ENCODE data around the gene CBX8. TPM values are rescaled to one million over a fixed set of nuclear protein-coding genes. Genes with fewer than 3 reads are reported as not detected.
A peak's percentile ranks its signal among the peaks of the same experiment; 100 is the strongest.

Gene CBX8
- total RNA-seq, 4 donors from 2014 or later = 1.9 to 4.7 (median 4.2) TPM

- intact Hi-C loops (cut with DNase I; ENCODE audit: low total_unique reads) = no loop called here
- TF ChIP-seq CTCF (IDR thresholded peaks at IDR 0.05) (no peak), POLR2A (IDR thresholded peaks at IDR 0.05) (no peak)
- DNase-seq (ENCODE audit: low spot score in 2 of 2) = no peak
- 38 to 59% methylated on average over 3 of the region's 3 CpGs for WGBS, 2 donors
- H3K4me3 ChIP-seq (ENCODE audit: low read depth, poor library complexity, severe bottlenecking) = no peak overlapping the region
Observed at GRCh38 chr17:79793924-79794304, 3.0 kb downstream of the CBX8 start.

- DNase-seq (ENCODE audit: low spot score in 2 of 2) = peak in 1 of 2 donors; percentile 25
- intact Hi-C loops (cut with DNase I; ENCODE audit: low total_unique reads) = no loop called here
- no peak for TF ChIP-seq CTCF (IDR thresholded peaks at IDR 0.05)
- TF ChIP-seq POLR2A (IDR thresholded peaks at IDR 0.05) = no peak
Observed at GRCh38 chr17:79792984-79793923, 3.6 kb downstream of the CBX8 start.

GRCh38 chr17:79792341-79792871 lies 4.5 kb downstream of the CBX8 start:
- DNase-seq (ENCODE audit: low spot score in 2 of 2) = no peak
- 10 to 14% methylated on average over 22 of the region's 22 CpGs for WGBS, 2 donors
- no peak overlapping the region for H3K4me3 ChIP-seq (ENCODE audit: low read depth, poor library complexity, severe bottlenecking)
- intact Hi-C loops (cut with DNase I; ENCODE audit: low total_unique reads) = no loop called here
- TF ChIP-seq POLR2A (IDR thresholded peaks at IDR 0.05) (no peak), CTCF (IDR thresholded peaks at IDR 0.05) (no peak)

More at GRCh38 chr17:79792984-79793923, 3.6 kb downstream of the CBX8 start:
- no peak overlapping the region for H3K4me3 ChIP-seq (ENCODE audit: low read depth, poor library complexity, severe bottlenecking)
- 24 to 39% methylated on average over 56 to 63 of the region's 63 CpGs for WGBS, 2 donors

GRCh38 chr17:79791735-79792161 lies 5.1 kb downstream of the CBX8 start:
- intact Hi-C loops (cut with DNase I; ENCODE audit: low total_unique reads) = no loop called here
- 3 to 4% methylated on average over 20 to 26 of the region's 26 CpGs for WGBS, 2 donors
- no peak for TF ChIP-seq CTCF (IDR thresholded peaks at IDR 0.05)
- TF ChIP-seq POLR2A (IDR thresholded peaks at IDR 0.05) = no peak
- no peak overlapping the region for H3K4me3 ChIP-seq (ENCODE audit: low read depth, poor library complexity, severe bottlenecking)
- no peak for DNase-seq (ENCODE audit: low spot score in 2 of 2)

GRCh38 chr17:79790805-79791734 lies 5.8 kb downstream of the CBX8 start:
- no peak for DNase-seq (ENCODE audit: low spot score in 2 of 2)
- TF ChIP-seq CTCF (IDR thresholded peaks at IDR 0.05) = no peak
- TF ChIP-seq POLR2A (IDR thresholded peaks at IDR 0.05) = no peak
- intact Hi-C loops (cut with DNase I; ENCODE audit: low total_unique reads) = no loop called here
- no peak overlapping the region for H3K4me3 ChIP-seq (ENCODE audit: low read depth, poor library complexity, severe bottlenecking)
- 5% methylated on average over 34 to 65 of the region's 68 CpGs for WGBS, 2 donors

Measured in lower leg skin (tissue), 4 donors.